ENCODE data around the gene ECT2. TPM values are rescaled to one million over a fixed set of nuclear protein-coding genes. Genes with fewer than 3 reads are reported as not detected.

ECT2 gene
- total and polyA plus RNA-seq, 9 donors = 1.5 to 11.7 (median 2.2) TPM

GRCh38 chr3:172839679-172840078 lies 89.2 kb downstream of the ECT2 start:
- intact Hi-C loops (cut with DNase I) = no loop called here

GRCh38 chr3:172840463-172840862 lies 89.9 kb downstream of the ECT2 start:
- H3K27me3 ChIP-seq = no peaks in the 10 kb centered on the region
- DNase-seq = no peak
- H3K4me3 ChIP-seq = no peak overlapping the region
- WGBS, 3 donors = 64 to 69% (median 67%) methylated on average over 4 of the region's 4 CpGs
- H3K4me1 ChIP-seq (ENCODE audit: insufficient read depth) = no peaks in the 10 kb centered on the region
- H3K9me3 ChIP-seq = no peaks in the 10 kb centered on the region
- H3K27ac ChIP-seq = no peak overlapping the region
- no peaks in the 10 kb centered on the region for H3K36me3 ChIP-seq
- intact Hi-C loops (cut with DNase I) = no loop called here
- no peak for TF ChIP-seq POLR2A (IDR thresholded peaks at IDR 0.05)
- no peak for TF ChIP-seq CTCF (IDR thresholded peaks at IDR 0.05)
- no peak for TF ChIP-seq EP300 (IDR thresholded peaks at IDR 0.05)

More at GRCh38 chr3:172839679-172840078, 89.2 kb downstream of the ECT2 start:
- H3K27me3 ChIP-seq = no peaks in the 10 kb centered on the region
- WGBS, 3 donors = 6 to 28% (median 12%) methylated on average over 4 of the region's 4 CpGs
- H3K4me3 ChIP-seq = no peak overlapping the region
- DNase-seq = no peak
- H3K27ac ChIP-seq = no peak overlapping the region
- H3K36me3 ChIP-seq = no peaks in the 10 kb centered on the region
- no peaks in the 10 kb centered on the region for H3K4me1 ChIP-seq (ENCODE audit: insufficient read depth)
- no peaks in the 10 kb centered on the region for H3K9me3 ChIP-seq
- TF ChIP-seq CTCF (IDR thresholded peaks at IDR 0.05) (no peak), EP300 (IDR thresholded peaks at IDR 0.05) (no peak), POLR2A (IDR thresholded peaks at IDR 0.05) (no peak)

- DNase-seq = no peak
- intact Hi-C loops (cut with DNase I) = no loop called here
- Histone ChIP-seq H3K4me1 (ENCODE audit: insufficient read depth) (no peaks in the 10 kb centered on the region), H3K27ac (no peak overlapping the region), H3K9me3 (no peaks in the 10 kb centered on the region), H3K27me3 (no peaks in the 10 kb centered on the region), H3K36me3 (no peaks in the 10 kb centered on the region), H3K4me3 (no peak overlapping the region)
- 48 to 54% (median 53%) methylated on average over 4 of the region's 4 CpGs for WGBS, 3 donors
- TF ChIP-seq EP300 (IDR thresholded peaks at IDR 0.05) (no peak), CTCF (IDR thresholded peaks at IDR 0.05) (no peak), POLR2A (IDR thresholded peaks at IDR 0.05) (no peak)
These were observed 90.4 kb downstream of the ECT2 start for GRCh38 chr3:172840913-172841312.

GRCh38 chr3:172844428-172844827 lies 93.9 kb downstream of the ECT2 start:
- Histone ChIP-seq H3K4me3 (no peak overlapping the region), H3K4me1 (ENCODE audit: insufficient read depth) (no peaks in the 10 kb centered on the region), H3K27ac (no peak overlapping the region), H3K27me3 (no peaks in the 10 kb centered on the region), H3K36me3 (no peaks in the 10 kb centered on the region), H3K9me3 (no peaks in the 10 kb centered on the region)
- no peak for TF ChIP-seq EP300 (IDR thresholded peaks at IDR 0.05)
- TF ChIP-seq CTCF (IDR thresholded peaks at IDR 0.05) = no peak
- no peak for TF ChIP-seq POLR2A (IDR thresholded peaks at IDR 0.05)
- DNase-seq = no peak
- 67 to 69% (median 68%) methylated on average over 4 of the region's 4 CpGs for WGBS, 3 donors
- intact Hi-C loops (cut with DNase I) = no loop called here

Measured in ovary (tissue), 9 donors.